HG03097 (cell line): ENCODE measurements around the gene CIART.
"Not testable (repeated sequence)": the region's sequence is repeated elsewhere in the genome, so short reads cannot be mapped to it uniquely, and the experiment has no call there.

ENCODE experiments used
- ATAC-seq: cut with Tn5 transposase; IDR thresholded peaks from one replicate; pipeline ENCODE4 v1.9.1; 2021; ENCODE audit not compliant: unreplicated experiment, low FRiP score

CIART gene

GRCh38 chr1:150308585-150308984 lies 26.2 kb downstream of the CIART start:
- ATAC-seq = not testable (repeated sequence)

GRCh38 chr1:150309758-150310508 lies 27.6 kb downstream of the CIART start:
- no peak for ATAC-seq

DNA sequence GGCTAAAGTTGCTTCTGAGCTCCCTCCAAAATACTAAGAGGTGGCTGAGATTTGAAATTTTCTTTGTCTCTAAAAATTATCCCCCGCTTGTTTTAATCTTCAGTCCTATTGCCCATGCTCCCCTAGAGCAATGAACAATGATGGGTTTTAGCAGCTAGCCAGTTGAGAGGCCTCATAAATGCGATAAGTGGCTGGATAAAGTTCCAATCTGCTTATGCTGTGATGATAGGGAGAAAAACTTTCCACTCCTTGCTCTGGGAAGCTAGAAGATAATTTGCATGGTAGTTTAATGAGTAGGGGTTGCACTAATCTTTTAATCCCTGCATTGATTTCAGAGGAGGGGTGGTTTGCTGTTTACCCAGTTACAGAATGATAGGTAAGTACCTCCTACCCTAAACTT lies 29.4 kb downstream of the CIART start:
- no peak for ATAC-seq

DNA sequence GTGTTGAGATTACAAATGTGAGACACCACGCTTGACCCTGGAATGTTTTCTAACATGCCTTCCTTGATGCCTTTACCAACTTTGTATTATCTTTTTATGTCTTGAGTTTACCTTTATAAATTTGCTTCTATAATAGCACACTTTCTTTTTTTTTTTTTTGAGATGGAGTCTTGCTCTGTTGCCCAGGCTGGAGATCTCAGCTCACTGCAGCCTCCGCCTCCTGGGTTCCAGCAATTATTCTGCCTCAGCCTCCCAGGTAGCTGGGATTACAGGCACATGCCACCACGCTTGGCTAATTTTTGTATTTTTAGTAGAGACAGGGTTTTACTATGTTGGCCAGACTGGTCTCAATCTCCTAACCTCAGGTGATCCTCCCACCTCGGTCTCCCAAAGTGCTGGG lies 32.3 kb downstream of the CIART start:
- not testable (repeated sequence) for ATAC-seq

- ATAC-seq = no peak
Observed at GRCh38 chr1:150320667-150320978, 38.3 kb downstream of the CIART start.

- no peak for ATAC-seq
Observed at GRCh38 chr1:150321826-150322166, 39.4 kb downstream of the CIART start.

- no peak for ATAC-seq
Observed at GRCh38 chr1:150322310-150322709, 40.0 kb downstream of the CIART start.

GRCh38 chr1:150332651-150333290 lies 50.4 kb downstream of the CIART start:
- ATAC-seq = no peak
